HG03135 (cell line): ENCODE results near the gene ANKS1B.
"Not testable (repeated sequence)": the region's sequence is repeated elsewhere in the genome, so short reads cannot be mapped to it uniquely, and the experiment has no call there.

Experiments used
- ATAC-seq: cut with Tn5 transposase; IDR thresholded peaks from one replicate; pipeline ENCODE4 v1.9.1; 2021; ENCODE audit warnings: mild to moderate bottlenecking, moderate library complexity; ENCODE audit not compliant: unreplicated experiment

The ANKS1B gene

GRCh38 chr12:99035803-99036202 is 948.9 kb downstream of the ANKS1B start:
- no peak for ATAC-seq

DNA sequence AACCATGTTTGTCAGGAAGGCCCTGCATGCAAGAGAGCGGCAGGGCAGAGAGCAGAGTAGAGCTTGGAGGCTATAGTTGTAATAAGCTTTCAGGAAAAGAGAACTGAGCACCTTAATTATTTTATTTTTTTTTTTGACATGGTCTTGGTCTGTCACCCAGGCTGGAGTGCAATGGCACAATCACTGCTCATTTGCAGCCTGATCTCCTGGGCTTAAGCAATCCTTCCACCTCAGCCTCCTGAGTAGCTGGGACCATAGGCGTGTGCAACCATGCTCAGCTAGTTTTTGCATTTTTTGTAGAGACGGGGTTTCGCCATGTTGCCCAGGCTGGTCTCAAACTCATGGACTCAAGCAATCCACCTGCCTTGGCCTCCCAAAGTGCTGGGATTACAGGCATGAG is 950.5 kb downstream of the ANKS1B start:
- ATAC-seq, result not testable (repeated sequence)

GRCh38 chr12:99029511-99030271 is 955.0 kb downstream of the ANKS1B start:
- no peak for ATAC-seq

DNA sequence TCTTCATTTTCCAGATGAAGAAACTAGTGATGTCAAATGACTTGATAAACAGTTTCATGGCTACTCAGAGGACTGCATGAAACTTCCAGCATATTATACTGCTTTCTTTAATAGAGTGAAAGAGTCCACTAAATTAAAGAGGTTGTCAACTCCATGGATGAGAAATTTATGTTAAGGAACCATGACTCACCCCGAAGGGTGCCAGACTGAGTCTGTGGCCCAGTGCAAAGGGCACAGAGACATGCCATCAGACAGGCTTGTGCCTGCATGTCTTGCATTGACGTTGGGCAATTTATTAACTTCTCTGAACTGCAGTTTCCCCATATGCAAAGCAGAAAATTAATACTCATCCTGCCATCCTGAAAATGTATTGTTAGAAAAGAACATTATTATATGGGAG is 957.3 kb downstream of the ANKS1B start:
- no peak for ATAC-seq

DNA sequence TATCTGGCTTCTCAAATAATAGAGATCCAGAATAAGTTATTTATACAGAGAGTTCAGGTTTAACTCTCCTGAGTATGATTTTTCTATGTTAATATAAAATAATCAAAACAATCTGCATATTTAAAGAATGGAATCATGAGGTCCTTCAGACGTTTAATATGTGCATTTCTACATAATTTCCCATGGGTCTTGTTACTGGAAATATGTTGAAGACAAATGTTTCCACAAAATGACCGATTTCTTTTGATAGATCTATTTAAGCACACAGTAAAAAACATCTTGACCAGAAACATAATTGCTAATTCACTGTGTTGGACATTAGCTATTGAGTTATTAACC is 957.7 kb downstream of the ANKS1B start:
- ATAC-seq, result no peak

GRCh38 chr12:99026332-99027054 is 958.2 kb downstream of the ANKS1B start:
- no peak for ATAC-seq

DNA sequence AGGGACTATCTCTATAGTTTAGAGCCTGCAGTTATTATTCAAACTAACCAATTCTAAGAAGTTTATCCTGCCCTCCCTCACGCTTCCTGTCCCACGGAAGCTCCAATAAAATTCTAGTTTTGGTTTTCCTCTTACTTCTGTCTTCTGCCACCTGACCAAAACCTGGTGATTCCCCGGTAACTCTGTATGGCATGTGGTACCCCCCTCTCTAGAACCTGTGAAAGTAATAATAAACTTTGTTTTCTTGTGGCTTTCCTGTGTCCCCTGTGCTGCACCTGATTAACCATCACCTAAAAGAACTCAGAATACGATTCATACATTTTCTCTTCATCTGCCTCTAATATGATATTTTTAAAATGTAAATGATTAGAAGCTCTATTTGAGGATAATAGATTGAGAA is 959.9 kb downstream of the ANKS1B start:
- ATAC-seq, result no peak

DNA sequence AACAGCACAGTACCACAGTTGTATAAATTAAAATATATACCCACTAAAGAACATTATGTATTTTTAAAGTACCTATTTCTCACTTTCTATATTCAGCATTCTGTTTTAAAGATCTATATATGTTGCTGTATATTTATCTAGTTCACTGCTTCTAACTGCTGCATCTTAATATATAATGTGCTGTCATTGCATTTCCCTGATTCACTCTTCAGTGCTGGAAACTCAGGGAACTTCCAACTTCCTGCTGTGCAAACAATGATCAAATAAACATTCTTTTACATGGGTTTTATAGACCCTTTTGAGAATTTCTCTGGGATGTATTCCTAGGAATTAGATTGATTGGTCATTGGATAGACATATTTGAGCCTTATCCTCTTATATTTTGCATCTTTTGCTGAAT is 960.5 kb downstream of the ANKS1B start:
- ATAC-seq, result no peak

- ATAC-seq, result no peak
Measured at GRCh38 chr12:99020871-99021270, 963.9 kb downstream of the ANKS1B start.

DNA sequence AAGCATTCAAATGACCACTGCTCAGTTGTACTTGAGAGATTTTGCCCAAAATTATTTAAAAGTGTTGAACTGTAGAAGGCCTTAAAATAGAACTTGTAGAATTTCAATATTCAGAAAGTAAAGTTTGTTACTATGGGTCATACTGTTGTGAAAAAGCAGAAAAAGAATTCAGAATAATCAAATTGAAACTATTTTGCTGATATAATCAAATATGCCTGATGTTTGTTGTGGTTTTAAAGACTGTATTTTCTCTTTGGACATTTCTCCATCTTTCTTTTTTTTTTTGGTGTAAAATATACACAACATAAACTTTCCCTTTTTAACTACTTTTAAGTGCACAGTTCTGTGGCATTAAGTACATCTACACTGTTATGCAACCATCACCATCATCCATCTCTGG is 964.9 kb downstream of the ANKS1B start:
- no peak for ATAC-seq

DNA sequence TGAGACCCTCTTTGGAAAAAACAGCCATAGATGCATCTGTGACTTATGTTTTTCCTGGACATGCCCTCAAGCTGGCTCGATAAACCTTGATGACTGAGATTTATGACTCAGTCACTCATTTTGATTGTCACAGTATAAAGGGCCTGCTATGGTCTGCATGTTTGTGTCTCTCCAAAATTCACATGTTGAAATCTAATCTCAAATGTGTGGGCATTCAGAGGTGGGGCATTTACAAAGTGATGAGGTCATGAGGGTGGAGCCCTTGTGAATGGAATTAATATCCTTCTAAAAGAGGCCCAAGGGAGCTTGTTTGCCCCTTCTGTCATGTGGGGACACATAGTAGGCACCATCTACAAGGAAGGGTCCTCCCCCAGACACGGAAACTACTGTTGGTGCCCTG is 966.8 kb downstream of the ANKS1B start:
- no peak for ATAC-seq

DNA sequence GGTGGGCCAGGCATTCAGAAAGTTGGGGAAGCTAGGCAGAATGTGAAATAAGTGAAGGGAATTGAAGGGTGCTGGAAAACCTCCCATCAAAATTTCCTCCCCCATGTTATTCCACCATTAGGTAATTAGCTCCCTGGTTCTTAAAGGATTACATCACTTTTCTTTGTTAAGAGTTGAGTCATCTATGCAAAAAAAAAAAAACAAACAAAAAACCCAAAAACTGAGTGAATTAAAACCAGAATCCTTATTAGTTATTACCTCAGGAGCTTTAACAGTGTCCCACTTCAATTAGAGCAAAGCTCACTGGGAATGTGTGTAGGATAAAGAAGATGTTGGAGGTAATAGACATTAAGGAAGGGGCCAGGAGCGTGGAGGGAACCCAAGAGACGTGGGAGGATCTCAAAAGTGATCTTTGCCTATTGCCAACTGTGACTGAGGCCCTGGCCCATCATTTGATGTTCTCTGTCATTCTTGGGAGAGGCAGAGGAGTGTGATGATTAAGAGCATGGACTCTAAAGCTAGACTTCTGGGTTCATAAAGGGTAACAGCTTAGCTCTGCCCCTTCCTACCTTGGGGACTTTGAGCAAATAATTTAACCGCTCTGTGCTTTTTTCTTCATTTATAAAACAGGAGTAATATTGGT is 975.0 kb downstream of the ANKS1B start:
- no peak for ATAC-seq

DNA sequence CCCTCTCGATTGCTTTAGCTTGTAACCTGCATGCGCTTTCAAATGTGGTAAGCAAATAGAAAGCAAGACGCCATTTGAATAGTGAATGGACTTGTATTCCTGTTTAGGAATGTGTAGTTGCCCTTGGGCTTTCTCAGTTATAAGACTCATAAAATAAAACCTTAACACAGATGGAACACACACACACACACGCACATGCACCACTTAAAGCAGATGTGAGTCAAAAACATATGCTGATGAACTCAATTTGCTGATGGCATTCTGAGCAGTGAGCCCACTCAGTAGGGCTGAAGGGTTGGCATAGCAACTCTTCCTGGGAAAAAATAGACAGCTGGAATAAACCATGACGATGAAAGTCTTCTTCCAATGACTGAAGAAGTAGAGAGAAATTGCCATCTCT is 979.1 kb downstream of the ANKS1B start:
- ATAC-seq, result no peak

DNA sequence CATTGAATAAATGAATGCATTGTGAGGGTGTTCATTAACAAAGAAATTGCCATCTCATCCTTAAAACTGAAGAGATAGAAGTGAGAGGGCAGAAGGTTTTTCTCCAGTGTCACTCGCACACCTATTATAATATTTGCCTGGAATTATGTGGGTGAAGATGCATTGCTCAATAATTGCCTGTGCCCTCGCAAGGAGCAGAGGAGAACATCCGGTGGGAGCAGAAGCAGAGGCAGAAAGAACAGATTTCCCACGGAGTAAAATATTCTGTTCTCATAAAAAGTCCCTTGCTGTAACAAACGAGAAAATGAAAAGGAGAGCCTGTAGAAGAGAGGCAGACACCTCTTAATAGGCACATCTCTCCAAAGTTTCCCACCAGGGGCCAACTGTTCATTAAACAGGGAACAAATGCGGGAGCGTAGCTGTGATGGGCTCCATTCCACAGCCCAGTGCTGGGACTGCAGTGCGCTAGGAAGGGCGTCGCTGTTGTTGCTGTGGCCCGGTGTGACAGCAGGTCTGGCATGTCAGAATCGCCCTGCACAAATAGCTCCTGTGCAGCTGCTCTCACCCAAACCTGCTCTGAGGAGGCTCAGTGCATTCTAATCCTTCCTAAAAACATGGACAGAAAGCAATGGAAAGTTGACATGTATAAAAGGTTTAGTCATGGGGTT is 979.8 kb downstream of the ANKS1B start:
- ATAC-seq, result no peak

DNA sequence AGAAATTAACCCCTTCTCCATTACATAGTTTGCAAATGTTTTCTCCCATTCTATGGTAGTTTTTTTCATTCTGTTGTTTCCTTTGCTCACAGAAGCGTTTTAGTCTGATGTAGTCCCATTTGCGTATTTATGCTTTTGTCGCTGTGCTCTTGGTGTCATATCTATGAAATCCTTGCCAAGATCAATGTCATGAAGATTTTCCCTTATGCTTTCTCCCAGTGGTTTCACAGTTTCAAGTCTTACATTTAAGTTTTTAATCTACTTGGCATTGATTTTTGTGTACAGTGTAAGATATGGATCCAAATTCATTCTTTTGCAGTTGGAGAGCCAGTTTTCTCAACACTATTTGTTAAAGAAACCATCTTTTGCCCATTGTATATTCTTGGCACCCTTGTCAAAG is 982.0 kb downstream of the ANKS1B start:
- ATAC-seq, result no peak

- no peak for ATAC-seq
Measured at GRCh38 chr12:99002156-99002555, 982.6 kb downstream of the ANKS1B start.

- ATAC-seq, result no peak
Measured at GRCh38 chr12:98999559-98999958, 985.2 kb downstream of the ANKS1B start.

- peak; percentile 93 for ATAC-seq
Measured at GRCh38 chr12:98998697-98999299, 985.9 kb downstream of the ANKS1B start.

DNA sequence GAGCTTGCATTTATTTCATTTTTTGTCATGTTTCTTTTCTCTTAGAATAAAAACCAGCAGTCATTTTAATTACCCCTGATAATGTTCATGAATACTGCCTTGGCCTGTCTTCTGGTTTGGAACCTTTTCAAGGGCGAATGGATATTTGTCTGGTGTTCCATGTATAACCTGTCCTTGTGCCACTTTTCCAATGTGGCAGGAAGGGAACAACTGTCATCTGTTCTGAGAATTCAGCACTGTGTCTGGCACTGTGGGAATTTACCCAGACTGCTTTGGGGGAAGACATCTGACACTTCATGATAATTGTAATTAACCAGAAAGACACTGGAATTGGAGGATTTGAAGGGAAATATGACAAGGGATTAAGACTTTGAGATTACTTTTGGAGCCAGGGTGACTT is 986.8 kb downstream of the ANKS1B start:
- ATAC-seq, result no peak

DNA sequence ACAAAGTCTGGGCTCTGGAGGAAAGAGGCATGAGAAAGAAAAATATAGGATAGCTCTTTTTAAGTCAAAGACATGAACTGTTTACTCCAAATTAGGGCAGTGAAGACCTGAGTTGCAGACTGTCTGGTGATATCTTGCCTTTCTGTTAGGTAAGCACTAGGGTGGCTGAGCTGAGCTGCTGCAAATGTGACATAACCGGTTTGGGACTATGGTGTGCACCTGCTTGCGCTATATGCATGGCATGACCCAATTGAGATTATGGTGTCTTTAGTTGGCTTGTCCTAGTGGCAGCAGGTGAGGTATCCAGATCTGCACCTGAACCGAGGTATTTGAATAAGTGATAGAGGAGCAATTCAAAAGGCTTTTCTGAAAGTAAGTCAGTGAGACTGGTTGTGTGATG is 994.1 kb downstream of the ANKS1B start:
- no peak for ATAC-seq

- ATAC-seq, result no peak
Measured at GRCh38 chr12:98985156-98985555, 999.6 kb downstream of the ANKS1B start.
